ENCODE data around the gene PERM1. TPM values are rescaled to one million over a fixed set of nuclear protein-coding genes. Genes with fewer than 3 reads are reported as not detected.

The PERM1 gene
- total and polyA plus RNA-seq, 9 of the 15 experiments (the other 6 are each of a cell fraction or from before 2014, with no cell fraction given), result not detected

GRCh38 chr1:955474-955873, 26.4 kb downstream of the PERM1 start:
- no TSS peak for BruUV-seq (replicated peaks)
- Histone ChIP-seq H3K4me1 (replicated peaks in 1 of 2; ENCODE audit: control insufficient read depth in 2 of 2, insufficient read depth in 2 of 2, low read length in 2 of 2) (peaks cover 7 to 61% of the 10 kb centered on the region in 2 experiments; a peak in 4 of 5 replicates), H3K79me2 (ENCODE audit: control insufficient read depth, insufficient read depth, low read length) (peaks cover 33% of the 10 kb centered on the region), H3K9me3 (replicated peaks; ENCODE audit: control insufficient read depth, insufficient read depth, low read depth, low read length) (no peaks in the 10 kb centered on the region), H4K20me1 (replicated peaks; ENCODE audit: control insufficient read depth, insufficient read depth, low read length) (peaks cover 10% of the 10 kb centered on the region), H3K9me1 (ENCODE audit: control insufficient read depth, insufficient read depth, low read length) (no peaks in the 10 kb centered on the region), H3K27ac (ENCODE audit: extremely low read depth, low read depth, low read length) (no peak overlapping the region), H3K9ac (ENCODE audit: insufficient read depth in 1 of 2, low read depth in 2 of 2, low read length in 2 of 2) (no peak overlapping the region; a peak in 1 of 4 replicates), H3K36me3 (ENCODE audit: control insufficient read depth, insufficient read depth, low read length) (peaks cover 74% of the 10 kb centered on the region), H3K4me3 (no peak overlapping the region), H3K4me2 (ENCODE audit: insufficient read depth, low read length) (no peak overlapping the region), H2AFZ (ENCODE audit: low read depth, low read length) (no peak overlapping the region), H3K27me3 (ENCODE audit: control insufficient read depth in 2 of 2, insufficient read depth in 2 of 2, low read length in 2 of 2) (no peaks in the 10 kb centered on the region)
- in situ Hi-C loops (cut with MboI) (no loop called here), intact Hi-C loops (cut with micrococcal nuclease) (no loop called here)
- CTCF ChIA-PET (ENCODE audit: low intra/inter-chr PET ratio), result no interaction called here
- no peak for DNase-seq (ENCODE audit: extremely low read depth in 1 of 4, low spot score in 3 of 4)
- POLR2A ChIA-PET, result interaction anchor here (0.6 to 1.5 kb wide), 3 partner anchors 14 to 49 kb away, joined by 3 to 4 read pairs (median 3); no protein-coding TSS in a partner anchor
- WGBS (ENCODE audit: insufficient coverage, low coverage, missing lambda C conversion rate), result 94% methylated on average over 3 of the region's 6 CpGs
- no peak for ATAC-seq
- no peak for FAIRE-seq
- TF ChIP-seq RBFOX2 (IDR thresholded peaks at IDR 0.05; ENCODE audit: low read depth, low read length) (peak; percentile 19; the same call in 1 of the 2 replicates), HNRNPH1 (optimal IDR thresholded peaks at IDR 0.05; ENCODE audit: low read depth, low read length) (no peak)

- CTCF ChIA-PET (ENCODE audit: low intra/inter-chr PET ratio), result no interaction called here
- no peak overlapping the region for H3K27ac ChIP-seq (ENCODE audit: extremely low read depth, low read depth, low read length)
- no peaks in the 10 kb centered on the region for H3K9me1 ChIP-seq (ENCODE audit: control insufficient read depth, insufficient read depth, low read length)
- no peak overlapping the region for H2AFZ ChIP-seq (ENCODE audit: low read depth, low read length)
- whole genome bisulfite sequencing (ENCODE audit: insufficient coverage, low coverage, missing lambda C conversion rate), result 95% methylated on average over 13 of the region's 13 CpGs
- H3K27me3 ChIP-seq (ENCODE audit: control insufficient read depth in 2 of 2, insufficient read depth in 2 of 2, low read length in 2 of 2), result no peaks in the 10 kb centered on the region
- no peaks in the 10 kb centered on the region for H3K9me3 ChIP-seq (replicated peaks; ENCODE audit: control insufficient read depth, insufficient read depth, low read depth, low read length)
- no peak for FAIRE-seq
- intact Hi-C loops (cut with micrococcal nuclease) (no loop called here), in situ Hi-C loops (cut with MboI) (no loop called here)
- H3K4me2 ChIP-seq (ENCODE audit: insufficient read depth, low read length), result no peak overlapping the region
- no peak overlapping the region; a peak in 1 of 4 replicates for H3K9ac ChIP-seq (ENCODE audit: insufficient read depth in 1 of 2, low read depth in 2 of 2, low read length in 2 of 2)
- peaks cover 36% of the 10 kb centered on the region for H3K79me2 ChIP-seq (ENCODE audit: control insufficient read depth, insufficient read depth, low read length)
- POLR2A ChIA-PET, result interaction anchor here (0.6 to 1.5 kb wide), 3 partner anchors 13 to 48 kb away, joined by 3 to 4 read pairs (median 3); no protein-coding TSS in a partner anchor
- ATAC-seq, result no peak
- peaks cover 79% of the 10 kb centered on the region for H3K36me3 ChIP-seq (ENCODE audit: control insufficient read depth, insufficient read depth, low read length)
- H3K4me3 ChIP-seq, result no peak overlapping the region
- peaks cover 7 to 56% of the 10 kb centered on the region in 2 experiments; a peak in 4 of 5 replicates for H3K4me1 ChIP-seq (replicated peaks in 1 of 2; ENCODE audit: control insufficient read depth in 2 of 2, insufficient read depth in 2 of 2, low read length in 2 of 2)
- DNase-seq (ENCODE audit: extremely low read depth in 1 of 4, low spot score in 3 of 4), result no peak
- peak; percentile 55 for TF ChIP-seq RBFOX2 (IDR thresholded peaks at IDR 0.05; ENCODE audit: low read depth, low read length)
- no peak for TF ChIP-seq RFX7 (CRISPR knock-in tag; IDR thresholded peaks at IDR 0.05)
- TF ChIP-seq POLR2G (IDR thresholded peaks at IDR 0.05; ENCODE audit: low read depth, low read length), result 0 out of 2 replicates have a peak, but pooled peaks have one; percentile 41
- TF ChIP-seq ZNF184 (CRISPR knock-in tag; IDR thresholded peaks at IDR 0.05), result no peak
- no peak for TF ChIP-seq ZNF778 (CRISPR knock-in tag; IDR thresholded peaks at IDR 0.05)
- peaks cover 15% of the 10 kb centered on the region for H4K20me1 ChIP-seq (replicated peaks; ENCODE audit: control insufficient read depth, insufficient read depth, low read length)
- no TSS peak for BruUV-seq (replicated peaks)
These were observed 27.0 kb downstream of the PERM1 start for GRCh38 chr1:954927-955326.

Measured in K562 (cell line).